ENCODE results near the gene TMEM239.

TMEM239 gene

GRCh38 chr20:2846698-2847097 lies 30.5 kb downstream of the TMEM239 start:
- Histone ChIP-seq H3K18ac (ENCODE audit: low read depth in 1 of 2, low read length in 2 of 2) (no peak overlapping the region), H3K23ac (ENCODE audit: low read length in 2 of 2) (no peak overlapping the region), H2AFZ (ENCODE audit: low read depth, low read length) (no peak overlapping the region), H3K9ac (ENCODE audit: low read length) (no peak overlapping the region), H3K4me3 (ENCODE audit: insufficient read depth in 1 of 2, low read depth in 1 of 2, low read length in 2 of 2) (no peak overlapping the region), H3K27me3 (ENCODE audit: control insufficient read depth in 1 of 2, insufficient read depth in 1 of 2, low read length in 2 of 2) (no peaks in the 10 kb centered on the region), H3K36me3 (ENCODE audit: control insufficient read depth in 1 of 2, insufficient read depth in 2 of 2, low read depth in 1 of 2, low read length in 2 of 2) (peaks cover 7 to 29% of the 10 kb centered on the region in 2 experiments), H2BK15ac (ENCODE audit: low read depth, poor library complexity, severe bottlenecking) (no peak overlapping the region), H4K8ac (ENCODE audit: low read length) (no peak overlapping the region), H3K4me1 (ENCODE audit: control insufficient read depth, insufficient read depth, low read depth, low read length) (peaks cover 2% of the 10 kb centered on the region), H3K14ac (ENCODE audit: low read length in 2 of 2) (no peak overlapping the region), H2AK5ac (ENCODE audit: low read length, severe bottlenecking) (no peak overlapping the region), H3K9me3 (ENCODE audit: control insufficient read depth, low read length) (no peaks in the 10 kb centered on the region), H3K4me2 (ENCODE audit: low read length, poor library complexity, severe bottlenecking) (no peak overlapping the region), H2BK12ac (ENCODE audit: low read length in 2 of 2) (no peak overlapping the region), H3K4ac (ENCODE audit: low read depth in 1 of 2, low read length in 2 of 2) (no peak overlapping the region), H4K91ac (ENCODE audit: low read length) (no peak overlapping the region), H3K79me1 (replicated peaks; ENCODE audit: low read length, poor library complexity, severe bottlenecking) (peaks cover 29% of the 10 kb centered on the region), H3K27ac (ENCODE audit: low read length, poor library complexity, severe bottlenecking) (no peak overlapping the region), H2BK5ac (ENCODE audit: low read depth, low read length, poor library complexity, severe bottlenecking) (no peak overlapping the region), H2BK120ac (ENCODE audit: low read depth, low read length) (no peak overlapping the region)
- no peak for DNase-seq
- WGBS, result 95% methylated on average over 5 of the region's 5 CpGs

DNA sequence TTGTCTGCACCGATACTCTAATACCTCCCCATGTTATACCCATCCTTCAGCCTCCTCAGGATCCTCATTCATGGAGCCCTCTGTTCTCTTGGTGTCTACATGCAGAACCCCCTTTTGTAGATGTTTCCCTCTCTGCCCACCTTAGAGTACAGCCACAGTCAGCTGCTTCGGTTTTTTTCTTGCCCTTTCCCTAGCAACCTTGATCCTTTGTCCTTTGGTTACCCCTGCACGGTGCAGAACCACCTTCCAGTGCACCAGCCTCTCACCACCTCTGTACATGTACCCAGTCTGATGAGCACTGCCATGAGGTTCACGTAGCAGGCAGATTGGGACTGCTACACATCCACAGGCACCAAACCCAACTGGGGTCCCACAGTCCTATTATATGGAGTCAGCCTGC lies 31.6 kb downstream of the TMEM239 start:
- Histone ChIP-seq H3K9ac (ENCODE audit: low read length) (no peak overlapping the region), H3K9me3 (ENCODE audit: control insufficient read depth, low read length) (no peaks in the 10 kb centered on the region), H3K27me3 (ENCODE audit: control insufficient read depth in 1 of 2, insufficient read depth in 1 of 2, low read length in 2 of 2) (no peaks in the 10 kb centered on the region), H3K4me2 (ENCODE audit: low read length, poor library complexity, severe bottlenecking) (no peak overlapping the region), H2BK12ac (ENCODE audit: low read length in 2 of 2) (no peak overlapping the region), H3K4me1 (ENCODE audit: control insufficient read depth, insufficient read depth, low read depth, low read length) (peaks cover 3% of the 10 kb centered on the region), H3K4ac (ENCODE audit: low read depth in 1 of 2, low read length in 2 of 2) (no peak overlapping the region), H2AFZ (ENCODE audit: low read depth, low read length) (no peak overlapping the region), H2BK15ac (ENCODE audit: low read depth, poor library complexity, severe bottlenecking) (no peak overlapping the region), H3K23ac (ENCODE audit: low read length in 2 of 2) (no peak overlapping the region), H2AK5ac (ENCODE audit: low read length, severe bottlenecking) (no peak overlapping the region), H3K36me3 (ENCODE audit: control insufficient read depth in 1 of 2, insufficient read depth in 2 of 2, low read depth in 1 of 2, low read length in 2 of 2) (peaks cover 7 to 29% of the 10 kb centered on the region in 2 experiments), H4K91ac (ENCODE audit: low read length) (no peak overlapping the region), H3K18ac (ENCODE audit: low read depth in 1 of 2, low read length in 2 of 2) (no peak overlapping the region), H2BK5ac (ENCODE audit: low read depth, low read length, poor library complexity, severe bottlenecking) (no peak overlapping the region), H3K4me3 (ENCODE audit: insufficient read depth in 1 of 2, low read depth in 1 of 2, low read length in 2 of 2) (no peak overlapping the region), H4K8ac (ENCODE audit: low read length) (no peak overlapping the region), H3K27ac (ENCODE audit: low read length, poor library complexity, severe bottlenecking) (no peak overlapping the region), H3K79me1 (replicated peaks; ENCODE audit: low read length, poor library complexity, severe bottlenecking) (peaks cover 28% of the 10 kb centered on the region), H3K14ac (ENCODE audit: low read length in 2 of 2) (no peak overlapping the region), H2BK120ac (ENCODE audit: low read depth, low read length) (no peak overlapping the region)
- no peak for DNase-seq
- WGBS, result 96% methylated on average over 4 of the region's 4 CpGs

DNA sequence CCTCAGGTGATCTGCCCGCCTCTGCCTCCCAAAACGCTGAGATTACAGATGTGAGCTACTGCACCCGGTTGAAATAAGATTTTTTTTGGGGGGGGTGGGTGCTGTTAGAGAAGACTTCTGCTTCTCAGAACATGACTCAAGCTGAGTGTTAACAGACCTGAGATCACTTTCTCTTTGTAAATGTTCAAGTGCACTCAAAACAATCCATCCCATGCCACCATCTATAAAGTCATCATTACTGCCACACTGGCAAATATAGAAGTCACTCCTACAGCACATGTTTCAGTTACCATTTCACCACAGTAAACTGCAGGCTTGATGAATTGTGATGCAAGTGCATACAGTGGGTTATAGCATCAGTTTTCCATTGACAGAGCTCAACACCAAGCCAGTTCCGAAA lies 33.4 kb downstream of the TMEM239 start:
- Histone ChIP-seq H3K27ac (ENCODE audit: low read length, poor library complexity, severe bottlenecking) (no peak overlapping the region), H3K18ac (ENCODE audit: low read depth in 1 of 2, low read length in 2 of 2) (no peak overlapping the region), H2BK5ac (ENCODE audit: low read depth, low read length, poor library complexity, severe bottlenecking) (no peak overlapping the region), H2BK12ac (ENCODE audit: low read length in 2 of 2) (no peak overlapping the region), H2BK15ac (ENCODE audit: low read depth, poor library complexity, severe bottlenecking) (no peak overlapping the region), H3K79me1 (replicated peaks; ENCODE audit: low read length, poor library complexity, severe bottlenecking) (peaks cover 35% of the 10 kb centered on the region), H2AK5ac (ENCODE audit: low read length, severe bottlenecking) (no peak overlapping the region), H4K8ac (ENCODE audit: low read length) (no peak overlapping the region), H3K14ac (ENCODE audit: low read length in 2 of 2) (no peak overlapping the region), H3K9ac (ENCODE audit: low read length) (no peak overlapping the region), H3K23ac (ENCODE audit: low read length in 2 of 2) (no peak overlapping the region), H3K4ac (ENCODE audit: low read depth in 1 of 2, low read length in 2 of 2) (no peak overlapping the region), H3K4me1 (ENCODE audit: control insufficient read depth, insufficient read depth, low read depth, low read length) (peaks cover 3% of the 10 kb centered on the region), H2BK120ac (ENCODE audit: low read depth, low read length) (no peak overlapping the region), H3K27me3 (ENCODE audit: control insufficient read depth in 1 of 2, insufficient read depth in 1 of 2, low read length in 2 of 2) (no peaks in the 10 kb centered on the region), H3K4me2 (ENCODE audit: low read length, poor library complexity, severe bottlenecking) (no peak overlapping the region), H4K91ac (ENCODE audit: low read length) (no peak overlapping the region), H3K36me3 (ENCODE audit: control insufficient read depth in 1 of 2, insufficient read depth in 2 of 2, low read depth in 1 of 2, low read length in 2 of 2) (peaks cover 10 to 17% of the 10 kb centered on the region in 2 experiments), H3K9me3 (ENCODE audit: control insufficient read depth, low read length) (no peaks in the 10 kb centered on the region), H2AFZ (ENCODE audit: low read depth, low read length) (no peak overlapping the region), H3K4me3 (ENCODE audit: insufficient read depth in 1 of 2, low read depth in 1 of 2, low read length in 2 of 2) (no peak overlapping the region)
- no peak for DNase-seq
- 93% methylated on average over 2 of the region's 4 CpGs for WGBS

DNA sequence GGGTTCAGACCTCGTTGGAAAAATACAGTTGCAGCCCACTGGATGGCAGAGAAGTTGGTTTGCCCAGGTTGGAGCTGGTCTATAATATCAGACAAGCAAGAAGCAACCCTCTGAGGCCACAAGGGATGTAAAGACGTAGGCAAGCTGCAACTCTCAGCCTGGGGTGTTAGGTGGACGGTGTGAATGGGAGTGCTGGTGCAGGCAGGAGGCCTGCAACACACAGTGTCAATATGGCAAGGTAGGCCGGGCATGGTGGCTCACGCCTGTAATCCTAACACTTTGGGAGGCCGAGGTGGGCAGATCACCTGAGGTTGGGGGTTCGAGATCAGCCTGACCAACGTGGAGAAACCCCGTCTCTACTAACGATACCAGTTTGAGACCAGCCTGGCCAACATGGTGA lies 34.9 kb downstream of the TMEM239 start:
- H3K14ac ChIP-seq (ENCODE audit: low read length in 2 of 2), result no peak overlapping the region
- H2AFZ ChIP-seq (ENCODE audit: low read depth, low read length), result no peak overlapping the region
- H3K4ac ChIP-seq (ENCODE audit: low read depth in 1 of 2, low read length in 2 of 2), result no peak overlapping the region
- H3K27ac ChIP-seq (ENCODE audit: low read length, poor library complexity, severe bottlenecking), result no peak overlapping the region
- H3K4me1 ChIP-seq (ENCODE audit: control insufficient read depth, insufficient read depth, low read depth, low read length), result peaks cover 3% of the 10 kb centered on the region
- no peak overlapping the region for H2BK15ac ChIP-seq (ENCODE audit: low read depth, poor library complexity, severe bottlenecking)
- 95% methylated on average over 10 of the region's 10 CpGs for WGBS
- H2BK120ac ChIP-seq (ENCODE audit: low read depth, low read length), result no peak overlapping the region
- peaks cover 34% of the 10 kb centered on the region for H3K79me1 ChIP-seq (replicated peaks; ENCODE audit: low read length, poor library complexity, severe bottlenecking)
- H3K9ac ChIP-seq (ENCODE audit: low read length), result no peak overlapping the region
- no peak overlapping the region for H4K8ac ChIP-seq (ENCODE audit: low read length)
- H2AK5ac ChIP-seq (ENCODE audit: low read length, severe bottlenecking), result no peak overlapping the region
- H3K36me3 ChIP-seq (ENCODE audit: control insufficient read depth in 1 of 2, insufficient read depth in 2 of 2, low read depth in 1 of 2, low read length in 2 of 2), result peaks cover 7 to 13% of the 10 kb centered on the region in 2 experiments
- H2BK5ac ChIP-seq (ENCODE audit: low read depth, low read length, poor library complexity, severe bottlenecking), result no peak overlapping the region
- H4K91ac ChIP-seq (ENCODE audit: low read length), result no peak overlapping the region
- no peak overlapping the region for H3K4me3 ChIP-seq (ENCODE audit: insufficient read depth in 1 of 2, low read depth in 1 of 2, low read length in 2 of 2)
- no peak overlapping the region for H3K23ac ChIP-seq (ENCODE audit: low read length in 2 of 2)
- H2BK12ac ChIP-seq (ENCODE audit: low read length in 2 of 2), result no peak overlapping the region
- no peak overlapping the region for H3K4me2 ChIP-seq (ENCODE audit: low read length, poor library complexity, severe bottlenecking)
- no peak overlapping the region for H3K18ac ChIP-seq (ENCODE audit: low read depth in 1 of 2, low read length in 2 of 2)
- DNase-seq, result no peak
- no peaks in the 10 kb centered on the region for H3K9me3 ChIP-seq (ENCODE audit: control insufficient read depth, low read length)
- no peaks in the 10 kb centered on the region for H3K27me3 ChIP-seq (ENCODE audit: control insufficient read depth in 1 of 2, insufficient read depth in 1 of 2, low read length in 2 of 2)

Data from mesenchymal stem cell (in vitro differentiated cells and primary cell).